ENCODE data around the gene CPNE1.

CPNE1 gene

DNA sequence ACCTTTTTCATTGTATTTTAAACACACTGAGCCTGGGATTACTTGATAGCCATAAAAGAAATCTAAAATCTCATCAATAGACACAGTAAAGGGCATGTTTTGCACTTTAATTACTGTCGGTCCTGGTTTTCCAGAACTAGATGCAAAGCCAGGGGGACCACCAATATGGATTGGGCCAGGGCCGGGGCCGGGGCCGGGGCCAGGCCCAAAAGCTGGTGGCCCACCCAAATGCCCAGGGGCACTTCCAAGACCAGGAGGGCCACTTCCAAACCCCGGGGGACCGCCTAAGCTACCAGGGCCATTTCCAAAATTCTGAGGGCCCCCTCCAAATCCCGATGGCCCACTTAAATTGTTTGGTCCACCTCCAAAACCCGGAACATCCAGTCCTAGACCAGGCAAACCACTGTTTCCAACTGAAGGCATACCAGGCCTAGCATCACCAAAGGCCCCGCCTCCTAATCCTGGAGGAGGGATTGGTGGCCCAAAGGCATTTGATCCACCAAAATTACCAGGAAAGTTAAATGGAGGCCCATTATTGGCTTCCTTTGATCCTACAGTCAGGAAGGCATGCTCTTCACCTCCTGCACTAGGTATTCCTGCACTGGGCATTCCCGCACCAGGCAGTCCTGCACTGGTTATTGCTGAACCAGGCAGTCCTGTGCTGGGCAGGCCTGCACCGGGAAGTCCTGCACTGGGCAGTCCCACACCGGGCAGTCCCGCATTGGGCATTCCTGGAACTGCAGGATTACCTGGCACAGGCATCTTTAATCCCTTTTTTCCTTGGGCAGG lies 11.9 kb downstream of the CPNE1 start:
- DNase-seq = no peak

GRCh38 chr20:35651958-35652357 lies 12.7 kb downstream of the CPNE1 start:
- DNase-seq = no peak

DNA sequence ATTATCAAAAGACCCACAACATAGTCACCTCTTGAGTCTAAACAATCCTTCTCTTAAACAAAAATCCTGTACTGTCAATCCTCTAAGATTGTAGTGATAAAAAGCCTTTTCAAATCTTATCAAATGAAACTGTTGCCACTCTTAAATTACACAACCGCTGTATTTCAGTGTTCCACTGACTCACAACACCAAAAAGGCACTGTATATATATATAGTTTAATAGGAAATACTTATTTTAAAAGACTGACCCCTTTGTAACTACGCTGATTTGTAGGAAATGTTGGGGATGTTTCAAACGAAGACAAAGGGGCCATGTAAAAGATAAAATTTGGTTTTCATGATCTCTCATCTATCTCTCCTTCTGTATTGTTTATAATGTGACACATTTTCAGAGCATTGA lies 14.1 kb downstream of the CPNE1 start:
- DNase-seq = no peak

- DNase-seq = no peak
Observed at GRCh38 chr20:35648836-35649235, 15.9 kb downstream of the CPNE1 start.

DNA sequence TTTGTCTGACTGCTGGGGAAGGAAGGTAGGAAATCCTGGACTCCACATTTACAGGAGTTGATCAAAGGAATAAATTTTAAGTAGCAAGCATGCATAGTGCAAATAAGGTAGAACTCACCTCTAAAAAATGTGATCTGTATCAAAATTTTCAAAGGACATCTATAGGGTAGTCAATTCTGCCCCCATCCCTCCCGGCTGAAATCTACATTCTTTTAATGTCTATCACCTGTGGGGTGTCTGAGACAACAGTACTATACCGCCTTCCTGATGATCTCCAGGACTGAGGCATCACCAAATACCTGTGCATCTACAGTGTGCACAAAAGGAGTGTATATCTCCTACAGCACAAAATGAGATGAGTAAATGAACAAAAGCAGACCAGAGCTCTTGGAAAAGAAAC lies 19.9 kb downstream of the CPNE1 start:
- DNase-seq = no peak

- no peak for DNase-seq
Observed at GRCh38 chr20:35643045-35643444, 21.7 kb downstream of the CPNE1 start.

DNA sequence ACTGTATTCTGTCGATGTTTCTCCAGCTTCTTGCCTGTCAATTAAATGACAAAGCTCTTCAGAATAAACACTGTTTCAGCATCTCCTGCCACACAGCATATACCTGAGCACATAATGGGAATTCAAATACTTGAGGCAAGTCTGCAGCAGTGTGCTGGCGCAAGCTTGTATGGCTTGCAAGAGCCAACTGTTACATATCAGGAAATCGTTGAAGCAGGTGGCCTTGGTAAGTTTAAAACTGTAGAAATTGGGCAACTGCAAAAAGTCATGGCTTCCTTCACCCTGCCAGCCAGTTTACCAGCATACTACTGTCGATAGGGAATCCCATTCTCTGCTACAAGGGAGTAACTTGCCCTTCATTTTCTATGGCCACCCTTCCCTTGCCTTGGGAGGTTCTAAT lies 23.0 kb downstream of the CPNE1 start:
- DNase-seq = no peak

GRCh38 chr20:35640724-35641123 lies 24.0 kb downstream of the CPNE1 start:
- no peak for DNase-seq

DNA sequence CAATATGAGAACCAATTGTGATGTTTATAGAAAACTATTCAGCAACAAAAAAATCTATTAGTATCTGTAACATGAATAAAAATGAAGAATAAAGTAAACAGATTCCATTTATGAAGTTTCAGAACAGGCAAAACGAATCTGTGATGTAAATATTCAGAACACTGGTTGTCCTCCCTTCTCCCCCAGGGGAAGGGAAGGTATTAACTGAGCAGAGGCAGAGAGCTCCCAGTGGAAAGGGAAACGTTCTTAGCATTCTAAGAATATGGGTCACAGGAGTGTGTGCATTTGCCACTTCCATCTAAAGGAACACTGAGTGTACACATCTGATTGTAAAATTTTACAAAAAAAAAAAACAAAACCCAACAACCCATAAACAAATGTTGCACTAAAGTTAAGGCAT lies 25.9 kb downstream of the CPNE1 start:
- no peak for DNase-seq

DNA sequence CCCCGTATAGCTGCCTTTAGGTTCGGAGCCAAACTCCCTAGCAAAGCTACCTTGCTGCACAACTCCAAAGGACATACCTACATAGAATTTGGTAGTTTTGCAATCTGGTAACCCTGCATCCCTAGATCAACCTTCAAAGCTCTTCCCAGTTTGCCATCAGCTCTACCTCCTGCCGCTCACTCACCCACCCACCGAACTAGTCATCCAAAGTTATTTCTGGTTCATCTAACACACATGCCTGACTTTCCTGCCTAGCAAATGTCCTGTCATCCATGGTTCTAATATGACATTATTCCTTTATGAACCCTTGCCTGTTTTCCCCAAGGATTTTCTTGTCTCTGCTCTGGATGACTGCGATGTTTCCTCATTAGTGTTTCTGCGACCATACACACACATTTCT lies 27.4 kb downstream of the CPNE1 start:
- no peak for DNase-seq

DNA sequence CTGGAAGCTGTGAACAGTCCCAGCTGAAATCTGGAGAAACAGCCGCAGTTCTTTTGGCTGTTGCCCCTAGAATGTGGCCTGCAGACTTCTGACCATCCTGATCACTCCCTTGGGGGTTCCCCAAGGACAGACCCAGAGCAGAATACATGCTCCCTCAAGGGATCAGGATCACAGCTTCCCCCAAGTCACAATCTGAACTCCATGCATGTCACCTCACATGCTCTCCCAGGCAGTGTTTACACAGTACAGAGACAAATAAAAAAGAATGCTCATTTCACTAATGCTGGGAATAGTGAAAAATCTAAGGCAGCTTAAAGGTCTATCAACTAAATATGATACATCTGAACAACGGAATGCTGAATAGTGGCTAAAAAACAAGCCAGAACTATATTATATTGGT lies 28.6 kb downstream of the CPNE1 start:
- no peak for DNase-seq

DNA sequence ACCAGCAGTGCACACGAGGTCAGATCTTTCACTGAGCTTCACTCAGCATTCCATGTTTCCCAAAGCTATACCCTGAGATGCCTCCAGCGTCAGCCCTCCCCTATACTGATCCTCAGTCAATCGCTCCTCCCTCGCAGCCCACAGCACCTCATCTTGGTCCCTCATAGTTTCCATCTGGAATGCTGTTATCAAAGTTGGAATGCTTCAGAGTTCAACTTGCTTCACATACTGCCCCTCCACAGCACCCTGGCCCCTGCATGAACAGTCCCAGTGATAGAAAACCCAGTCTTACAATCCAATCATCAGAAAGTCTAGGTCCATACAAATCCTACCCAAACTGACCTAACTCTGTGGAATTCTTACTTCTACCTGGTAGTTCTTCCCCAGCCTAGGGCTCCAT lies 29.0 kb downstream of the CPNE1 start:
- no peak for DNase-seq

GRCh38 chr20:35632539-35633115 lies 32.1 kb downstream of the CPNE1 start:
- DNase-seq = no peak

DNA sequence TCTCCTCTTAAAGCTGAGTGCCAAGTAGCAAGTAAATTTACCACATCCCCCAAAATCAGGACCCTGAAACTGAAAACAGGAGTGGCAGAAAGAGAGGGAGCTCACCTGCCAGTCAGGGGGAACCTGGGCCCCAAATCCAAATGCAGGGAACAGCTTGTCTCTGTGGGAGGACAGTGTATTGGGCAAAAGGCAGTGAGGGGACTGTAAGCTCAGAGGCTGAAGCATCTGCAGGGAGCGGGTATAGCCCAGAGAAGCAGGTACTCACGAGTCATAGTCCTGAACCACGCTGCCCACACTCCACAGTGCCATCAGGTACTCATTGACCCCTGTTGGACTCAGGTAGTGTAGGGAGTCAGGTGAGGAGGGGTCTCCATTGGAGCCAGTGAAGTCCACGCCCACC lies 34.1 kb downstream of the CPNE1 start:
- DNase-seq = no peak

- DNase-seq = no peak
Observed at GRCh38 chr20:35629427-35630145, 35.1 kb downstream of the CPNE1 start.

DNA sequence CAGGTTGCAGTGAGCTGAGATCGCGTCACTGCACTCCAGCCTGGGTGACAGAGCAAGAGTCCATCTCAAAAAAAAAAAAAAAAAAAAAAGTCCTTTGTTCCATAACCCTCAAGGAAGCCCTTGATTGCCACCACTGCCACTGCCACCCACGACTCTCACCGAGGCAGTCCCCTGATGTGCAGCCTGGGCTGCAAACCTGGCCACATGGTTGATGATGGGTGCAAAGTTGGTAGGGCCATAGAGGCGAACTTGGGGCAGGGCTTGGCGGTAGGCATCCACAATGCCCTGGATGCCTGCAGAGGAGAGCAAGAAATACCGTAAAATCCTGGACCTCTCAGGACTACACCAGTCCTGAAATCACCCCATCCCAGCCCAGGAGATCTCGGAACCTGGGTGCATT lies 37.6 kb downstream of the CPNE1 start:
- DNase-seq = no peak

DNA sequence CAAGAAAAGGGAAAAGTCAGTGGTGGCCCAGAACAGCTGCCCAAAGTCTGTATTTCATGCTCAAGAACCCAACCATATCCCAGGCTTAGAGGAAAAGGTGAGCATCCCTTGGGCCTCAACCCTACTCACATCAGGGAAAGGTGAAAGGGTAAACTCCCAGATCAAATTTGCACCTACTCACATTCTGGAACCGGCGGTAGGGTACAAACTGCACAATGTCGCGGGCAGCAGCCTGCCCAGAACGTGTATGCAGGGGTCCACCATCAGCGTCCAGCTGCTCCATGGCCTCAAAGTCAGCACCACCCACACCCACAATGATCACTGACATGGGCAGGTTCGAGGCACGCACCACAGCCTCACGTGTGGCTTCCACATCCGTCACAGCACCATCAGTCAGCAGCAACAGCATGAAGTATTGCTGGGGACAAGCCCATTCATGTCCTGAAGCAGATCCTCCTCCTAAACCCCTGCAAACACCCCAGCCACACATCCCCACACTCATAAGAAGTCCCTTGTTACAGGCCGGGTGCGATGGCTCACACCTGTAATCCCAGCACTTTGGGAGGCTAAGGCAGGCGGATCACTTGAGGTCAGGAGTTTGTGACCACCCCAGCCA lies 38.2 kb downstream of the CPNE1 start:
- DNase-seq = no peak

- no peak for DNase-seq
Observed at GRCh38 chr20:35625584-35626385, 38.9 kb downstream of the CPNE1 start.

DNA sequence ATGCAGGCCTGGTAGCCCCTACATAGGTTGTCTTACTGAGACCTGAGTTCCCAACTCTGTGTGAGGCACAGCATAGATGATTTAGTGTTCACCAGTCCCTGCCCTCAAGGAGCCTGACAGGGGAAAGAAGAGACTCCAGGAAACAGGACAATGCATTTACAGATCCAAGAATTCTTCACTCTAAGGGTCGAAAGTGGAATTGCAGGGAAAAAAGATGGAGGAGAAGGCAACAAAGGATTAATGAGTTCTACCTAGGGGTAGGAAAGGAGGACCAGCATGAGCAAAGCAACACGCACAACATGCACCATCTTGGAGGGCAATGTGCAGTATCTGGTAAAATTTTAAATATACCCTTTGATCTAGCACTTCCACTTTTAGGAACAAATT lies 43.1 kb downstream of the CPNE1 start:
- DNase-seq = no peak

DNA sequence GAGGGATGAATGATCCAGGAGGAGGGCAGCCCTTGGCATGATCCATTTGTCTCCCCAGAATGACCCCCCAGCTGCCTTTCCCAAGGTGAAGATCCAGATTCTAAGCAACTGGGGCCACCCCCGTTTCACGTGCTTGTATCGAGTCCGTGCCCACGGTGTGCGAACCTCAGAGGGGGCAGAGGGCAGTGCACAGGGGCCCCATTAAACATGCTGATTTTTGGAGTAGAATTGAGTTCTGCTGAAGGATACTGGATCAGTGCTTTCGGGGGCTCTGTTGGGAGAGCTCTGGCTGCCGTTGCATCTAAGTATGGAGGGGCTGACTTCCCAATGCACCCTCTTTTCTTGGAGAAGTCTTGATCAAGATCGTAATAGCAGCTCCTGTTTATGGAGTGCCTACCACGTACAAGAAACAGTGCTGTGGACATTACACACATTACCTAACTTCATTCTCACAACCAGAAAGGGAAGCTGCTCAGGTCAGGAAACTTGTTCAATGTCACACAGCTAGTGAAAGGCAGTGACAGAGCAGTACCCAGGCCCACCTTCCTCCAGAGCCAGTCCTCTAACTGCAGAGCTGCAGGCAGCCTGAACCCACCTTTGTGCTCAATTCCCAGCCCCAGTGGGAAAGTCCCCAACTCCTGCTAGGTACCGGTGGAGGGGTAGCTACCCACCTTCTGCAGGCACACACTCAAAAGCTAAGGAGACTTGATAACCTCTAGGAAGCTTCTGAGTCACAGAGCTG lies 43.7 kb downstream of the CPNE1 start:
- DNase-seq = no peak

GRCh38 chr20:35619196-35620095 lies 45.3 kb downstream of the CPNE1 start:
- DNase-seq = peak; percentile 74
